HCT116 (cell line): ENCODE data around the gene SRCIN1. TPM values are rescaled to one million over a fixed set of nuclear protein-coding genes. Genes with fewer than 3 reads are reported as not detected.

Source experiments
- ATAC-seq: fragments of 200-7000 bp; cut with Tn5 transposase; 2 replicates; pipeline ENCODE4 v1.9.1; 2020; ENCODE audit warnings: mild to moderate bottlenecking, moderate library complexity
- BruUV-seq: library from RNA; stranded (reverse); fragments of 400-500 nt; replicated peaks from 2 replicates; lab custom pipeline; 2021; lab: Mats Ljungman, UMichigan
- CTCF ChIA-PET: fragments of 300-600 bp; sonication (Branson Sonifier 250); formaldehyde crosslinking; loops from one replicate; lab custom pipeline; 2021; ENCODE audit warnings: antibody characterized with exemption; lab: Charles Lee
- POLR2A ChIA-PET: fragments of 300-600, 350-600 bp; sonication (Branson Sonifier 250); formaldehyde crosslinking; loops from one replicate; lab custom pipeline; 2021; ENCODE audit warnings: antibody characterized with exemption; lab: Charles Lee
- RAD21 ChIA-PET, 2 experiments: fragments of 300-600 bp; sonication (Branson Sonifier 250); formaldehyde crosslinking; loops; one replicate each; lab custom pipeline; 2023; ENCODE audit warnings: low total read pairs in 2 of 2; ENCODE audit not compliant: uncharacterized antibody in 2 of 2, unreplicated experiment in 2 of 2, low non-redundant PET in 1 of 2; lab: Charles Lee
- DNase-seq: peaks from one replicate; pipeline ENCODE4 v3.0.0-alpha.2; 2010; ENCODE audit warnings: low read depth, low spot score
- H2AFZ ChIP-seq: fragments of 200-600 bp; shearing (Covaris generic), sonication (generic); 2 replicates; pipeline ENCODE4 v1.6.1; 2017; ENCODE audit warnings: low read depth, mixed run types, mixed read lengths, antibody characterized with exemption, low read length; ENCODE audit not compliant: poor library complexity, severe bottlenecking
- H3K27ac ChIP-seq: 2 replicates; pipeline ENCODE4 v1.5.1; 2012; ENCODE audit warnings: low read depth, low read length
- H3K27me3 ChIP-seq: fragments of 200-600 bp; sonication (generic); 2 replicates; pipeline ENCODE4 v1.6.1; 2016; ENCODE audit warnings: mixed run types, low read length, mixed read lengths; ENCODE audit not compliant: insufficient read depth
- H3K36me3 ChIP-seq, 2 experiments: fragments of 200-500 bp in 1 of 2; fragments of 200-600 bp in 1 of 2; sonication (Bioruptor generic) in 1 of 2; sonication (generic) in 1 of 2; 2 replicates each; pipeline versions ENCODE4 v1.5.1 to v1.6.1; 2014 to 2016; ENCODE audit warnings: low read length in 2 of 2, inconsistent platforms in 1 of 2, mixed read lengths in 1 of 2, mixed run types in 1 of 2; ENCODE audit not compliant: insufficient read depth in 2 of 2, control insufficient read depth in 1 of 2
- H3K4me1 ChIP-seq, 2 experiments: fragments of 200-600 bp in 1 of 2; sonication (generic) in 1 of 2; 2 replicates each; pipeline versions ENCODE4 v1.5.1 to v1.6.1; 2012 to 2017; ENCODE audit warnings: low read length in 2 of 2, inconsistent platforms in 1 of 2, mild to moderate bottlenecking in 1 of 2, mixed read lengths in 1 of 2, mixed run types in 1 of 2, moderate library complexity in 1 of 2; ENCODE audit not compliant: insufficient read depth in 2 of 2, control insufficient read depth in 1 of 2
- H3K4me2 ChIP-seq: fragments of 200-600 bp; sonication (generic); 2 replicates; pipeline ENCODE4 v1.6.1; 2017; ENCODE audit warnings: mixed run types, low read length, mixed read lengths
- H3K4me3 ChIP-seq, 2 experiments: fragments of 200-600 bp in 1 of 2; sonication (generic) in 1 of 2; replicated peaks in 1 of 2; 2 replicates each; pipeline ENCODE4 v1.5.1; 2011 to 2016; ENCODE audit warnings: low read length in 2 of 2, control low read depth in 1 of 2, low read depth in 1 of 2, mild to moderate bottlenecking in 1 of 2, mixed read lengths in 1 of 2, mixed run types in 1 of 2
- H3K79me2 ChIP-seq: fragments of 200-600 bp; sonication (generic); 2 replicates; pipeline ENCODE4 v1.6.1; 2017; ENCODE audit warnings: mild to moderate bottlenecking, mixed run types, low read length, moderate library complexity, mixed read lengths; ENCODE audit not compliant: insufficient read depth
- H3K9ac ChIP-seq: fragments of 200-600 bp; sonication (generic); 2 replicates; pipeline ENCODE4 v1.6.1; 2016; ENCODE audit warnings: low read length, mixed read lengths
- H3K9me2 ChIP-seq: fragments of 200-600 bp; sonication (generic), shearing (Covaris generic); 2 replicates; pipeline ENCODE4 v1.6.1; 2017; ENCODE audit warnings: mixed run types, mild to moderate bottlenecking, moderate library complexity; ENCODE audit not compliant: insufficient read depth
- H3K9me3 ChIP-seq, 2 experiments: fragments of 200-500 bp in 1 of 2; fragments of 200-600 bp in 1 of 2; sonication (Bioruptor generic) in 1 of 2; sonication (generic) in 1 of 2; 2 replicates each; pipeline ENCODE4 v1.6.1; 2014 to 2017; ENCODE audit warnings: low read length in 2 of 2, mixed read lengths in 2 of 2, inconsistent platforms in 1 of 2, low read depth in 1 of 2, mild to moderate bottlenecking in 1 of 2, mixed run types in 1 of 2, moderate library complexity in 1 of 2; ENCODE audit not compliant: control insufficient read depth in 1 of 2, insufficient read depth in 1 of 2
- H4K20me1 ChIP-seq: fragments of 200-600 bp; sonication (generic), shearing (Covaris generic); 2 replicates; pipeline ENCODE4 v1.6.1; 2017; ENCODE audit warnings: mixed run types, mild to moderate bottlenecking, moderate library complexity; ENCODE audit not compliant: insufficient read depth
- CBX3 ChIP-seq: IDR thresholded peaks from 2 replicates; pipeline ENCODE4 v1.6.1; 2012; ENCODE audit warnings: low read depth
- CEBPB ChIP-seq: IDR thresholded peaks from 2 replicates; pipeline ENCODE4 v1.6.1; 2012; ENCODE audit warnings: low read depth
- ELF1 ChIP-seq: IDR thresholded peaks from 2 replicates; pipeline ENCODE4 v1.6.1; 2012; ENCODE audit warnings: low read depth, borderline replicate concordance
- EZH2phosphoT487 ChIP-seq: fragments of 200-600 bp; IDR thresholded peaks from 2 replicates; pipeline ENCODE4 v1.6.1; 2018; ENCODE audit warnings: antibody characterized with exemption, borderline replicate concordance
- FOSL1 ChIP-seq: IDR thresholded peaks from 2 replicates; pipeline ENCODE4 v1.6.1; 2012; ENCODE audit warnings: low read depth
- RAD21 ChIP-seq: IDR thresholded peaks from 2 replicates; pipeline ENCODE4 v1.6.1; 2012; ENCODE audit warnings: low read depth, mild to moderate bottlenecking
- SIN3A ChIP-seq: IDR thresholded peaks from 2 replicates; pipeline ENCODE4 v1.6.1; 2012; ENCODE audit warnings: low read depth
- SRF ChIP-seq: IDR thresholded peaks from 2 replicates; pipeline ENCODE4 v1.6.1; 2012; ENCODE audit warnings: low read depth
- TCF7L2 ChIP-seq: IDR thresholded peaks from 2 replicates; pipeline ENCODE4 v1.7.0; 2011; ENCODE audit warnings: borderline replicate concordance, inconsistent platforms; ENCODE audit not compliant: insufficient read depth, insufficient read length; ENCODE audit errors: extremely low read depth
- ZFX ChIP-seq: fragments of 450-650 bp; IDR thresholded peaks from 2 replicates; pipeline ENCODE4 v1.6.1; 2017
- intact Hi-C: fragments of 100-400 bp; cut with micrococcal nuclease; formaldehyde crosslinking; loops from 2 replicates; pipeline ENCODE4 v1.10.0; 2022
- total RNA-seq: library from RNA; stranded (reverse); gene quantifications from one replicate; pipeline ENCODE4 v1.2.1, GENCODE V29; 2021; ENCODE audit not compliant: unreplicated experiment
- TF ChIP-seq, protein P1 (sequence below), 3 experiments: fragments of 200-600 bp in 1 of 3; sonication (generic) in 1 of 3; IDR thresholded peaks in 2 of 3; conservative IDR thresholded peaks in 1 of 3; 2 replicates each; pipeline ENCODE4 v1.5.1; 2012 to 2017; ENCODE audit warnings: low read depth in 2 of 3, low read length in 2 of 3, antibody characterized with exemption in 1 of 3, borderline replicate concordance in 1 of 3, control low read depth in 1 of 3, mild to moderate bottlenecking in 1 of 3, mixed read lengths in 1 of 3, mixed run types in 1 of 3, moderate library complexity in 1 of 3; ENCODE audit not compliant: insufficient read depth in 1 of 3
- TF ChIP-seq, protein P2 (sequence below): IDR thresholded peaks from 2 replicates; pipeline ENCODE4 v1.6.1; 2012
- TF ChIP-seq, protein P3 (sequence below): IDR thresholded peaks from 2 replicates; pipeline ENCODE4 v1.6.1; 2011; ENCODE audit warnings: mild to moderate bottlenecking, low read length, moderate library complexity; ENCODE audit not compliant: insufficient replicate concordance; ENCODE audit errors: extremely low read depth

The SRCIN1 gene
- total RNA-seq, 1 experiment from 2014 or later, result 10.5 TPM

DNA sequence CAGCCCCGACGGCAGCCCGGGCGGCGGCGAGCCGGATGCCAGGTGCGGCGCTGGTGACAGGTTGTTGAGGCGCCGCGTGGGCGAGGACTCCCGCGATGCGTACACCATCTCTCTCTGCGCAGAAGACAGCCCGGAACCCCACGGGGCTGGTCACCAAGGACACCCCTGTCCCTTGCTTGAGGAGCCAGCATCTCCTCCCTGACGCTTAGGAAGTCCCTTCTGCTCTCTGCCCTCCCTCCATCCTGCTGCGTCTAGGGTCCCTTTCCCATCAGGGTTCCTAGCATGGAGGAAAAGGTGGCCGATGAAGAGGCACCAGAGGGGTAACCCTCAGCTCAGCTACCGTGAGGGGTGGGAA, 43.6 kb downstream of the SRCIN1 start:
- H4K20me1 ChIP-seq, result no peaks in the 10 kb centered on the region
- CTCF ChIA-PET, result no interaction called here
- H3K9ac ChIP-seq, result no peak overlapping the region
- H3K9me3 ChIP-seq, result no peaks in the 10 kb centered on the region
- H3K27me3 ChIP-seq, result no peaks in the 10 kb centered on the region
- H3K79me2 ChIP-seq, result no peaks in the 10 kb centered on the region
- no peaks in the 10 kb centered on the region for H3K36me3 ChIP-seq
- BruUV-seq, result no TSS peak
- H3K27ac ChIP-seq, result no peak overlapping the region
- TF ChIP-seq, protein P1, sequence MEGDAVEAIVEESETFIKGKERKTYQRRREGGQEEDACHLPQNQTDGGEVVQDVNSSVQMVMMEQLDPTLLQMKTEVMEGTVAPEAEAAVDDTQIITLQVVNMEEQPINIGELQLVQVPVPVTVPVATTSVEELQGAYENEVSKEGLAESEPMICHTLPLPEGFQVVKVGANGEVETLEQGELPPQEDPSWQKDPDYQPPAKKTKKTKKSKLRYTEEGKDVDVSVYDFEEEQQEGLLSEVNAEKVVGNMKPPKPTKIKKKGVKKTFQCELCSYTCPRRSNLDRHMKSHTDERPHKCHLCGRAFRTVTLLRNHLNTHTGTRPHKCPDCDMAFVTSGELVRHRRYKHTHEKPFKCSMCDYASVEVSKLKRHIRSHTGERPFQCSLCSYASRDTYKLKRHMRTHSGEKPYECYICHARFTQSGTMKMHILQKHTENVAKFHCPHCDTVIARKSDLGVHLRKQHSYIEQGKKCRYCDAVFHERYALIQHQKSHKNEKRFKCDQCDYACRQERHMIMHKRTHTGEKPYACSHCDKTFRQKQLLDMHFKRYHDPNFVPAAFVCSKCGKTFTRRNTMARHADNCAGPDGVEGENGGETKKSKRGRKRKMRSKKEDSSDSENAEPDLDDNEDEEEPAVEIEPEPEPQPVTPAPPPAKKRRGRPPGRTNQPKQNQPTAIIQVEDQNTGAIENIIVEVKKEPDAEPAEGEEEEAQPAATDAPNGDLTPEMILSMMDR (IDR thresholded peaks at IDR 0.05 in 2 of 3, conservative IDR thresholded peaks at IDR 0.05 in 1 of 3; ENCODE audit: borderline replicate concordance in 1 of 3, insufficient read depth in 1 of 3, low read depth in 2 of 3, low read length in 2 of 3), result no peak
- no peak for TF ChIP-seq EZH2phosphoT487
- TF ChIP-seq ELF1, result no peak
- no peak for TF ChIP-seq ZFX
- RAD21 ChIA-PET, result no interaction called here
- no peaks in the 10 kb centered on the region for H3K9me2 ChIP-seq
- no peak for DNase-seq
- peaks cover 21 to 31% of the 10 kb centered on the region in 2 experiments for H3K4me1 ChIP-seq
- no peak overlapping the region for H3K4me2 ChIP-seq
- no peak overlapping the region for H2AFZ ChIP-seq
- POLR2A ChIA-PET, result no interaction called here
- ATAC-seq, result no peak
- intact Hi-C loops, result no loop called here
- H3K4me3 ChIP-seq, result no peak overlapping the region

DNA sequence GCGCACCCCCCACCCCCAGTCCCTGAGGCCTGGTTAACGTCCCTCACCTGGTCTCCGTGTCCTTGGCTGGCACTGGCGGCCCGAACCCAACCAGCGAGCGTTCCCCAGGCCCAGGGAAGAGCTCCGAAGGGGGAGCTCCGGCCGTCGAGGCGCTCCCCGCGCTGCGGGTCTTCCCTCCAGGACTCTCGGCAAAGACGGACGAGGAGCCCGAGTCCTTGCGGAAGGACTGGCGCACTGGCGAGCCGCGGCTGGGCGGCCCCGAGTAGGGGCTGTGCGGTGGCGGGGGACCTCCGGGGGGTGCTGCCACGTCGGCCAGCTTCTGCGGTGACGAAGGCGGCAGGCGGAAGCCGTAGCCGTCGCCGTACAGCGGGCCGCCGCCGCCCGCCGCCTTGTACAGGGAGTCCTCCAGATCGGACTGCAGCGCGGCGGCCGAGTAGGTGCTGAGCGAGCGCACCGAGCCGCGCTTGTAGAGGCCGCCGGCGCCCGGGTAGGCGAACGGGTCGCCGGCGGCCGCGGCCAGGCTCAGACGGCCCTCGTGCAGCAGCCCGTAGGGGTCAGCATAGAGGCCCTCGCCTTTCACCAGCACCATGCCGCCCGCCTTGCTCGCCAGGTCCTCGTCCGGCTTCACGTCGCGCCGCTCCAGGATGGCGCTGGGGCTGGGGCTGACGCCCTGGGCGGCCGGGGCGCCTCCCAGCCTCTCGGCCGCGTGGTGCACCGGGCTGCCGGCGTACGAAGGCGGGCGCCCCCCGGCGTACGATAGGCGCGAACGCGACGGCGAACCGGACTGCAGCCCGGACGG, 44.1 kb downstream of the SRCIN1 start:
- DNase-seq (no peak), ATAC-seq (no peak)
- intact Hi-C loops, result no loop called here
- ChIA-PET CTCF (interaction anchor here (4.8 kb wide), 1 partner anchor 23 kb away, joined by 100 read pairs; no protein-coding TSS in a partner anchor), RAD21 (no interaction called here), POLR2A (no interaction called here)
- Histone ChIP-seq H3K79me2 (no peaks in the 10 kb centered on the region), H3K27ac (no peak overlapping the region), H4K20me1 (no peaks in the 10 kb centered on the region), H3K4me2 (no peak overlapping the region), H3K27me3 (no peaks in the 10 kb centered on the region), H3K9me2 (no peaks in the 10 kb centered on the region), H3K4me3 (no peak overlapping the region), H3K9me3 (no peaks in the 10 kb centered on the region), H3K4me1 (peaks cover 21 to 33% of the 10 kb centered on the region in 2 experiments), H2AFZ (no peak overlapping the region), H3K9ac (no peak overlapping the region), H3K36me3 (no peaks in the 10 kb centered on the region)
- no TSS peak for BruUV-seq
- TF ChIP-seq SRF (no peak), CEBPB (no peak), TCF7L2 (no peak), RAD21 (no peak), SIN3A (no peak), CBX3 (no peak), FOSL1 (no peak)
- TF ChIP-seq, protein P2, sequence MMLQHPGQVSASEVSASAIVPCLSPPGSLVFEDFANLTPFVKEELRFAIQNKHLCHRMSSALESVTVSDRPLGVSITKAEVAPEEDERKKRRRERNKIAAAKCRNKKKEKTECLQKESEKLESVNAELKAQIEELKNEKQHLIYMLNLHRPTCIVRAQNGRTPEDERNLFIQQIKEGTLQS, result no peak
- TF ChIP-seq, protein P3, sequence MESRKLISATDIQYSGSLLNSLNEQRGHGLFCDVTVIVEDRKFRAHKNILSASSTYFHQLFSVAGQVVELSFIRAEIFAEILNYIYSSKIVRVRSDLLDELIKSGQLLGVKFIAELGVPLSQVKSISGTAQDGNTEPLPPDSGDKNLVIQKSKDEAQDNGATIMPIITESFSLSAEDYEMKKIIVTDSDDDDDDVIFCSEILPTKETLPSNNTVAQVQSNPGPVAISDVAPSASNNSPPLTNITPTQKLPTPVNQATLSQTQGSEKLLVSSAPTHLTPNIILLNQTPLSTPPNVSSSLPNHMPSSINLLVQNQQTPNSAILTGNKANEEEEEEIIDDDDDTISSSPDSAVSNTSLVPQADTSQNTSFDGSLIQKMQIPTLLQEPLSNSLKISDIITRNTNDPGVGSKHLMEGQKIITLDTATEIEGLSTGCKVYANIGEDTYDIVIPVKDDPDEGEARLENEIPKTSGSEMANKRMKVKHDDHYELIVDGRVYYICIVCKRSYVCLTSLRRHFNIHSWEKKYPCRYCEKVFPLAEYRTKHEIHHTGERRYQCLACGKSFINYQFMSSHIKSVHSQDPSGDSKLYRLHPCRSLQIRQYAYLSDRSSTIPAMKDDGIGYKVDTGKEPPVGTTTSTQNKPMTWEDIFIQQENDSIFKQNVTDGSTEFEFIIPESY, result no peak
